Liver (tissue), 9 donors: ENCODE measurements around the gene TBC1D9. TPM values are rescaled to one million over a fixed set of nuclear protein-coding genes. Genes with fewer than 3 reads are reported as not detected.
A peak's percentile ranks its signal among the peaks of the same experiment; 100 is the strongest.

Source experiments
- DNase-seq: peaks from one replicate; pipeline ENCODE4 v3.0.0-alpha.2; 2017; ENCODE audit warnings: low spot score
- H3K27ac ChIP-seq, 2 donors: one replicate each; pipeline ENCODE4 v1.7.0; 2013; ENCODE audit warnings: inconsistent platforms in 2 of 2, low read length in 2 of 2, control low read depth in 1 of 2, low read depth in 1 of 2, mild to moderate bottlenecking in 1 of 2
- H3K27me3 ChIP-seq, 4 donors: one replicate each; pipeline versions ENCODE4 v1.6.1 to v1.7.0; 2013; ENCODE audit warnings: low read length in 3 of 4, inconsistent platforms in 1 of 4, mild to moderate bottlenecking in 1 of 4, moderate library complexity in 1 of 4; ENCODE audit not compliant: control insufficient read depth in 4 of 4, insufficient read depth in 4 of 4
- H3K36me3 ChIP-seq, 4 donors: one replicate each; pipeline versions ENCODE4 v1.6.1 to v1.7.0; 2013; ENCODE audit warnings: low read length in 3 of 4, mild to moderate bottlenecking in 3 of 4, low read depth in 1 of 4, moderate library complexity in 1 of 4; ENCODE audit not compliant: control insufficient read depth in 4 of 4, insufficient read depth in 3 of 4
- H3K4me1 ChIP-seq, 4 donors: one replicate each; pipeline versions ENCODE4 v1.6.1 to v1.7.0; 2013; ENCODE audit warnings: low read length in 3 of 4, mild to moderate bottlenecking in 3 of 4, moderate library complexity in 1 of 4; ENCODE audit not compliant: control insufficient read depth in 4 of 4, insufficient read depth in 4 of 4
- H3K4me3 ChIP-seq, 3 donors: one replicate each; pipeline versions ENCODE4 v1.6.1 to v1.7.0; 2013; ENCODE audit warnings: low read length in 3 of 3, control low read depth in 1 of 3, low read depth in 1 of 3, mild to moderate bottlenecking in 1 of 3
- H3K9ac ChIP-seq, 2 donors: one replicate each; pipeline ENCODE4 v1.7.0; 2013; ENCODE audit warnings: low read length in 2 of 2, mild to moderate bottlenecking in 2 of 2, moderate library complexity in 2 of 2, control low read depth in 1 of 2, low read depth in 1 of 2
- H3K9me3 ChIP-seq, 4 donors: one replicate each; pipeline versions ENCODE4 v1.6.1 to v1.7.0; 2013; ENCODE audit warnings: low read length in 3 of 4; ENCODE audit not compliant: control insufficient read depth in 4 of 4
- CTCF ChIP-seq: fragments of 150-350 bp; IDR thresholded peaks from 2 replicates; pipeline ENCODE4 v1.5.1; 2017; ENCODE audit warnings: improper control_type of control experiment, low read depth, low read length; ENCODE audit not compliant: missing input control
- FOXA1 ChIP-seq: IDR thresholded peaks from 2 replicates; pipeline ENCODE4 v1.6.1; 2016; ENCODE audit warnings: antibody characterized with exemption
- FOXA2 ChIP-seq: IDR thresholded peaks from 2 replicates; pipeline ENCODE4 v1.6.1; 2016; ENCODE audit warnings: antibody characterized with exemption
- GABPA ChIP-seq, 2 donors: IDR thresholded peaks in 1 of 2; conservative IDR thresholded peaks in 1 of 2; 2 replicates each; pipeline ENCODE4 v1.6.1; 2016; ENCODE audit warnings: antibody characterized with exemption in 2 of 2, mild to moderate bottlenecking in 1 of 2, moderate library complexity in 1 of 2
- HNF4A ChIP-seq, 2 donors: conservative IDR thresholded peaks; 2 replicates each; pipeline ENCODE4 v1.6.1; 2016; ENCODE audit warnings: antibody characterized with exemption in 2 of 2, mild to moderate bottlenecking in 2 of 2
- HNF4G ChIP-seq: IDR thresholded peaks from 2 replicates; pipeline ENCODE4 v1.6.1; 2016; ENCODE audit warnings: antibody characterized with exemption
- JUND ChIP-seq, 2 donors: IDR thresholded peaks; 2 replicates each; pipeline ENCODE4 v1.6.1; 2016; ENCODE audit warnings: antibody characterized with exemption in 2 of 2
- MAX ChIP-seq: IDR thresholded peaks from 2 replicates; pipeline ENCODE4 v1.6.1; 2016; ENCODE audit warnings: antibody characterized with exemption
- NR2F2 ChIP-seq: IDR thresholded peaks from 2 replicates; pipeline ENCODE4 v1.6.1; 2016; ENCODE audit warnings: antibody characterized with exemption
- RAD21 ChIP-seq, 2 donors: IDR thresholded peaks; 2 replicates each; pipeline ENCODE4 v1.6.1; 2016; ENCODE audit warnings: antibody characterized with exemption in 2 of 2, mild to moderate bottlenecking in 2 of 2
- REST ChIP-seq: IDR thresholded peaks from 2 replicates; pipeline ENCODE4 v1.6.1; 2016; ENCODE audit warnings: antibody characterized with exemption, mild to moderate bottlenecking
- RXRA ChIP-seq, 2 donors: IDR thresholded peaks; 2 replicates each; pipeline ENCODE4 v1.6.1; 2017 to 2018; ENCODE audit warnings: antibody characterized with exemption in 2 of 2, mild to moderate bottlenecking in 1 of 2
- SP1 ChIP-seq: IDR thresholded peaks from 2 replicates; pipeline ENCODE4 v1.6.1; 2018; ENCODE audit warnings: antibody characterized with exemption, mild to moderate bottlenecking
- TAF1 ChIP-seq: conservative IDR thresholded peaks from 2 replicates; pipeline ENCODE4 v1.6.1; 2016; ENCODE audit warnings: antibody characterized with exemption, mild to moderate bottlenecking
- YY1 ChIP-seq: IDR thresholded peaks from 2 replicates; pipeline ENCODE4 v1.6.1; 2016; ENCODE audit warnings: antibody characterized with exemption, mild to moderate bottlenecking
- WGBS: extraction: QIAGEN DNeasy Blood & Tissue Kit; methylation state at CpG from one replicate; pipeline ENCODE4 v1.1.7; 2013; 5-methylcytosine and 5-hydroxymethylcytosine counted together
- polyA plus RNA-seq, 2 donors: library from polyadenylated mRNA; stranded (reverse) in 1 of 2; unstranded in 1 of 2; fragments of 200-250 nt in 1 of 2; fragments of >200 nt in 1 of 2; fragmentation: Nextera tagmentation in 1 of 2; extraction: Ambion mirVana in 1 of 2; gene quantifications; one replicate each; pipeline versions ENCODE4 v1.2.1 to v1.2.3, GENCODE V29; 2013 to 2015
- total RNA-seq, 2 donors: library from RNA; depleted of rRNA; stranded (reverse); fragments of >200 nt; gene quantifications; one replicate each; pipeline ENCODE4 v1.2.3, GENCODE V29; 2014
- TF ChIP-seq, protein P1 (sequence below): IDR thresholded peaks from 2 replicates; pipeline ENCODE4 v1.6.1; 2016; ENCODE audit warnings: antibody characterized with exemption
- donor health status: healthy.
- donor health status: healthy.
- donor health status: healthy.
- donor health status: healthy.
- donor health status: healthy.

The TBC1D9 gene
- total and polyA plus RNA-seq, 4 donors = 1.4 to 8.5 (median 6.3) TPM

DNA sequence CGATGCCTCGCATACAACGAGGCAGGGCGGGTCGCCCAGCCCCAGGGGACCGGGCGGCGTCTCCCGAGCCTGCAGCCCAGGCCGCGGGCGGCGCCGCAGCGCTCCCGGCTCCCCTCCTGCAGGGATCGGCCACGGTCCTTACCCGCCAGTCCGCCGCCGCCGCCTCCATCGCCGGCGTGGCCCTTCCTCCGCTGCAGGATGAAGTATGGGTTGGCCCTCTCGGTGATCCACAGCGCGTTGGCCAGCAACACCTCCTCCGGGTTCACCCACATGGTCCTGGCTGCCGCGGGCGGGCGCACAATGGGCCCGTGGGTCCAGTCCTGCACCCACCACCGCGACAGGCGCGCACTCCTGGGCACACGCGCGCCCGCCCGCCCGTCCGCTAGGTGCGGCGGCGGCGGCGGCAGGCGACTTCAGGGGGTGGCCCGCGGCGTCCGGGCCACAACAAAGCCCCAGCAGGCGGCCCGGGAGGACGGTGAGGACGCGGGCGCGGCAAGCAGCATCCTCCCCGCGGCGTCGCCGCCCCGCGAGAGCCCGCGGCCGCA is 339 bp downstream of the TBC1D9 start:
- Histone ChIP-seq H3K36me3 (no peaks in the 10 kb centered on the region), H3K27me3 (no peaks in the 10 kb centered on the region), H3K9me3 (no peaks in the 10 kb centered on the region), H3K27ac (peak overlapping the region; percentile 93), H3K9ac (peak overlapping the region; percentile 0 to 15), H3K4me3 (peak overlapping the region; percentile 66 to 91 (median 83)), H3K4me1 (peaks cover 0 to 14% (median 9%) of the 10 kb centered on the region in 4 donors)
- DNase-seq = peak; percentile 38
- under 1% methylated on average over 74 of the region's 74 CpGs for WGBS
- TF ChIP-seq NR2F2 = no peak
- TF ChIP-seq REST = no peak
- no peak for TF ChIP-seq JUND (IDR thresholded peaks at IDR 0.05)
- no peak for TF ChIP-seq SP1
- TF ChIP-seq YY1 = no peak
- no peak for TF ChIP-seq RXRA (IDR thresholded peaks at IDR 0.05)
- TF ChIP-seq, protein P1, sequence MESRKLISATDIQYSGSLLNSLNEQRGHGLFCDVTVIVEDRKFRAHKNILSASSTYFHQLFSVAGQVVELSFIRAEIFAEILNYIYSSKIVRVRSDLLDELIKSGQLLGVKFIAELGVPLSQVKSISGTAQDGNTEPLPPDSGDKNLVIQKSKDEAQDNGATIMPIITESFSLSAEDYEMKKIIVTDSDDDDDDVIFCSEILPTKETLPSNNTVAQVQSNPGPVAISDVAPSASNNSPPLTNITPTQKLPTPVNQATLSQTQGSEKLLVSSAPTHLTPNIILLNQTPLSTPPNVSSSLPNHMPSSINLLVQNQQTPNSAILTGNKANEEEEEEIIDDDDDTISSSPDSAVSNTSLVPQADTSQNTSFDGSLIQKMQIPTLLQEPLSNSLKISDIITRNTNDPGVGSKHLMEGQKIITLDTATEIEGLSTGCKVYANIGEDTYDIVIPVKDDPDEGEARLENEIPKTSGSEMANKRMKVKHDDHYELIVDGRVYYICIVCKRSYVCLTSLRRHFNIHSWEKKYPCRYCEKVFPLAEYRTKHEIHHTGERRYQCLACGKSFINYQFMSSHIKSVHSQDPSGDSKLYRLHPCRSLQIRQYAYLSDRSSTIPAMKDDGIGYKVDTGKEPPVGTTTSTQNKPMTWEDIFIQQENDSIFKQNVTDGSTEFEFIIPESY = no peak
- no peak for TF ChIP-seq HNF4A (conservative IDR thresholded peaks at IDR 0.05)
- no peak for TF ChIP-seq FOXA1
- TF ChIP-seq RAD21 (IDR thresholded peaks at IDR 0.05) = no peak
- no peak for TF ChIP-seq FOXA2

DNA sequence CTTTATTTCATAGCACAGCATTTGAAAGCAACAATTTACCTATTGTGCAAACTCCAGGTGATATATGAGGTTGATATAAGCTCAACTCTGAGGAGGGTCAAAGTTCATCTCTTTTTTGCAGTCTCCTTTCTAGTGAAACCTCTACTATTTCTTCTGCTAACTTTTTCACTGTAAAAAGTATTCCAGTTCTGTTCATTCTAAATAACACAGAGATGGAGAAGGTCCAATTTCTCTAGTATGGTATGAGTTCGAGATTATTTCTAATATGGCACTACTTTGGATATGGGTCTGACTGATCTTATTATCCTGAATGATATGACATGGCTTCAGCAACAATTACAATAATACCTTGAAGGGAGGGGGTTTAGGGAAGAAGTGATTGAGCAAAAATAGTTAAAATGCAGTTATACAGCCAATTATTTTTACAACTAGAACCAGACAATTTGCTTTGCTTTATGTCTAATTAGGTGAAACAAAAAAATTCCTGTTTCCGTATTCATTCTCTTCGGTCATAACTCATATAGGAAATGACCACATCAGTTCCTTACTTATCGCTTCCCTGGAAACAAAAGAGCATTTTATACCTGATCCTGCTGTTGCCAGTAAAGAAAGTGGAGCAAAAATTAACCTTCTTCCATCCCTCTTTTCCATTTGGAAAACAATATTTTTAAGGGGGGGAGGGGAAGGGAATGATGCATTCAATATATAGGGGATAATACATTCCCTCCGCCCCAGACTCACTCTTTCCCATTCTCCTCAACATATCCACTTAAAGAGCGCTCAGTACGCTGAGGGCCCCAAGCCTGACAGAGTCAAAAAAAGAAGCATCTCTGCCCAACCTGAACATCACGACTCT is 1.0 kb downstream of the TBC1D9 start:
- DNase-seq = no peak
- no peaks in the 10 kb centered on the region for H3K9me3 ChIP-seq
- 38% methylated on average over 8 of the region's 8 CpGs for WGBS
- no peaks in the 10 kb centered on the region for H3K27me3 ChIP-seq
- peak overlapping the region in 1 of 2 donors; percentile 0 for H3K9ac ChIP-seq
- peak overlapping the region; percentile 93 for H3K27ac ChIP-seq
- TF ChIP-seq MAX = no peak
- TF ChIP-seq YY1 = no peak
- TF ChIP-seq CTCF = no peak
- TF ChIP-seq GABPA (IDR thresholded peaks at IDR 0.05 in 1 of 2, conservative IDR thresholded peaks at IDR 0.05 in 1 of 2) = no peak
- no peak for TF ChIP-seq TAF1
- no peak for TF ChIP-seq RAD21 (IDR thresholded peaks at IDR 0.05)
- no peak for TF ChIP-seq HNF4G
- TF ChIP-seq, protein P1 = no peak
- no peak for TF ChIP-seq SP1
- TF ChIP-seq HNF4A (conservative IDR thresholded peaks at IDR 0.05) = no peak
- TF ChIP-seq JUND (IDR thresholded peaks at IDR 0.05) = no peak
- no peak for TF ChIP-seq FOXA2
- H3K4me1 ChIP-seq = peaks cover 0 to 14% (median 9%) of the 10 kb centered on the region in 4 donors
- H3K4me3 ChIP-seq = peak overlapping the region; percentile 66 to 91 (median 83)
- no peaks in the 10 kb centered on the region for H3K36me3 ChIP-seq
